ENCODE measurements around the gene BDKRB1.

DNA sequence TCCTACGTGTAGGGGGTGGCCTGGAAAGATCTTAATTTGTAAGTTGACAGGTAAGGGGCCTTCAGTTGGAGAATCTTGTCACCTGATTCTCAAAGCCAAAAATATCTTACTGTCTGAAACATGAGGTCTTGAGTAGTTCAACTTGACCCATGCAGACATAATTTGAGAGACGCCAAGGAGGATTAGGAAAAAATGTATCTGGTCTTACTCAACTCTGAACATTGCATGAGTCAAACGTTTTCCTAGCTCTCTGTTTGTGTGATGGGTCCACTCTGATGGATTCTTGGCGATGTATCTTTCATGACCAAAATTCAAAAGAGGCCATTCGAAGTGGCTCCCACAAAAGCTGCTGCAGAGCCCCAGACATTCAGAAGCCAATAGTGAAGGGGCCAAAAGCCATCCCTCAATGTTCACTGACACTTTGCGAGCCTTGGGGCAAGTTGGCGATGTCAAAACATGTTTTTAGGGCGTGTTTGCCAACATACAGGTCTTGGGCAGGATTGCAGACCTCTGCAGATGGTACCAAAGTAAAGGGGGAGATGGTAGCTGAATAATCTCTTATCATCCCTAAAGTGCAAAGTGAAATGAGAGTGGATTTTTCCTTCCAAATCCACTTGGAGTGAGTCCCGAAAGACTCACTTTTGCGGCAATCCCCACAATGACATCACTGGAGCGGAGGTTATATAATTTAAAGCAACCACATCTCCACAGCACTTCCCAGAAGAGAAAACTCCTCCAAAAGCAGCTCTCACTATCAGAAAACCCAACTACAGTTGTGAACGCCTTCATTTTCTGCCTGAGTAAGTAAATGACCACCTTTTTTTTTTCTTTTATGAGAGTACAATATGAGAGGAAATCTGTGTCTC, at the start of gene BDKRB1:
- TF ChIP-seq CTCF (IDR thresholded peaks at IDR 0.05; ENCODE audit: borderline replicate concordance, extremely low read depth, low read length, poor library complexity, severe bottlenecking) (no peak), EZH2 (IDR thresholded peaks at IDR 0.05; ENCODE audit: borderline replicate concordance, low read depth, low read length, severe bottlenecking) (no peak)
